Adipose tissue (tissue), 3 donors: ENCODE measurements around the gene TMEM63B. TPM values are rescaled to one million over a fixed set of nuclear protein-coding genes. Genes with fewer than 3 reads are reported as not detected.
"Not testable (repeated sequence)": the region's sequence is repeated elsewhere in the genome, so short reads cannot be mapped to it uniquely, and the experiment has no call there.

Source experiments
- H3K27ac ChIP-seq: one replicate; pipeline ENCODE4 v1.5.1; 2013; ENCODE audit warnings: low read depth, low read length
- WGBS, 3 donors: extraction: QIAGEN DNeasy Blood & Tissue Kit; methylation state at CpG; one replicate each; pipeline ENCODE4 v1.1.7; 2013; 5-methylcytosine and 5-hydroxymethylcytosine counted together
- polyA plus RNA-seq, 3 donors: library from polyadenylated mRNA; stranded (reverse); fragments of 200-250 nt; gene quantifications; one replicate each; pipeline ENCODE4 v1.2.3, GENCODE V29; 2013
- donor health status: healthy with polysubstance abuse.
- donor health status: Bipolar disorder and iron deficiency.
- donor health status: healthy.

The TMEM63B gene
- polyA plus RNA-seq, 3 donors, result 8.6 to 18.8 (median 10.9) TPM

DNA sequence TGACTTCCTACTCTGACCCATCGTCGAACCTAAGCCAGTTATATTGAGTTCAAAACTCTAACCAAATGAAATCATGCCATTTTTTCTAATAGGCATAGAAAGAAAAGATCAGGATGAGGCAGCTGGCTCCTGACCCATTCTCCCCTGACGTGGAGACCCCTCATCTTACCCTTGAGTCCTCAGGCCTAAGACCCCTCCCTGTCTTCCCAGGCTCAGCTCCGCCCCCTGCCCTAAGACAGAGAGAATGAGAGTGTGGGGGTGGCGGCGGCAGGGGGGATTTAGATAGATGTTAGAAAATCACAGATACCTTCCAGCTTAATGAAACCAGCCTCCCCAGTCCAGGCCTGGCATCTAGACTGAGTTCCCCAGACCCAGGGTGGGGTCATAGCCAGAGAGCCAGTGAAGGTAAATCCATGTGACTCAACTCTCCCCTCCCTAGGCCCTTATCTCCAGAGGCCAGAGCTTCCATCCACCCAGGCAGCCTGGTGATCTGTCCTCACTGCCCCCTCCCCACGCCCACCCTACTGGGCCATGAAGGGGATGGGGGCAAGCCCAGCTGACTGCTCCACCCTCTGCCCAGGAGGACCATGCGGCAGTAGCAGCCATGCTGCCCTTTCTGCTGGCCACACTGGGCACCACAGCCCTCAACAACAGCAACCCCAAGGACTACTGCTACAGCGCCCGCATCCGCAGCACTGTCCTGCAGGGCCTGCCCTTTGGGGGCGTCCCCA is 6.8 kb downstream of the TMEM63B start:
- WGBS, 3 donors, result 89 to 91% (median 90%) methylated on average over 12 of the region's 12 CpGs
- no peak overlapping the region for H3K27ac ChIP-seq

DNA sequence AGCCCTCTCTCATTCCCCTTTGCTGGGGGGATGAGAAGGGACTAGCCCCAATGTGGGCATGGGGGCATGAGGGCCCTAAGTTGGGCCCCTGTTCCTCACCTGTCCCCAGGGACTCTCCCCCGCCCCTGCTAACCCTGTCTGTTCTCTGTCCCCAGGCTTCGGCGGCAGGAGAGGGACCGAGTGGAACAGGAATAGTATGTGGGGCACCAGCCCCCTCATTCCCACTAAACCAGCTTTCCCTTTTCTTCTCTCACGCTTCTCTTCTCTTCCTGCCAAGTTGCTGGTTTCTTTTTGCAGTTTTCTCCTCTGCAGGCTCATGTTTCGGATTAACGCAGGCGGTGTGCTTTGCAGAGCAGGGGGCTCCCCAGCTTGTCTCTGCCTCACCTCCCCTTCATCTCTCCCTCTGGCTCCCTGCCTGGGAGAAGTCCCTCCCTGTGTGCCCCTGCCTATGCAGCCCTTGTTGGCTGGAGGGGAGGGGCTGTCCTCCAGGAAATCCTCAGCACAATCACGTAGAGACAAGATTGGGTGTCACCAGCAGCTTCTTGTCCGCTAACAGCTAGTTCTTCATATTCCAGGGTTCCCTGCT is 7.9 kb downstream of the TMEM63B start:
- 84 to 93% (median 86%) methylated on average over 10 of the region's 10 CpGs for WGBS, 3 donors
- H3K27ac ChIP-seq, result no peak overlapping the region

GRCh38 chr6:44135875-44136274 is 8.5 kb downstream of the TMEM63B start:
- H3K27ac ChIP-seq, result no peak overlapping the region
- 89 to 96% (median 92%) methylated on average over 7 of the region's 7 CpGs for WGBS, 3 donors

- WGBS, 3 donors, result 42 to 66% (median 56%) methylated on average over 4 to 6 of the region's 6 CpGs
- H3K27ac ChIP-seq, result no peak overlapping the region
Observed at GRCh38 chr6:44138717-44139350, 11.5 kb downstream of the TMEM63B start.

GRCh38 chr6:44139351-44139743 is 12.0 kb downstream of the TMEM63B start:
- no peak overlapping the region for H3K27ac ChIP-seq
- 80 to 92% (median 85%) methylated on average over 10 of the region's 10 CpGs for WGBS, 3 donors

GRCh38 chr6:44142835-44143234 is 15.5 kb downstream of the TMEM63B start:
- H3K27ac ChIP-seq, result no peak overlapping the region
- WGBS, 3 donors, result 97 to 100% (median 100%) methylated on average over 1 of the region's 1 CpG

- H3K27ac ChIP-seq, result no peak overlapping the region
- 94 to 100% (median 100%) methylated on average over 1 of the region's 1 CpG for WGBS, 3 donors
Observed at GRCh38 chr6:44143731-44144130, 16.4 kb downstream of the TMEM63B start.

DNA sequence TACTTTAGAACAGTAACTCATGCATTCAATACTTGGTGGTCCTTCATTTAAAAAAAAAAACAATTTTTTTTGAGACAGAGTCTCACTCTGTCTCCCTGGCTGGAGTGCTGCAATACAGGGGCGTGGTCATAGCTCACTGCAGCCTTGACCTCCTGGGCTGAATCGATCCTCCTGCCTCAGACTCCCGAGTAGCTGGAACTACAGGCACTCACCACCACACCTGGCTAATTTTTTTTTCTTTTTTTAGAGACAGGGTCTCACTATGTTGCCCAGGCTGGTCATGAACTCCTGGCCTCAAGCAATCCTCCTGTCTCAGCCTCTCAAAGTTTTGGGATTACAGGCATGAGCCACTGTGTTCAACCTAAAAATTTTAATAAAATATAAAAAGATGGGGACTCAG is 17.2 kb downstream of the TMEM63B start:
- WGBS, 3 donors, result 62 to 80% (median 65%) methylated on average over 3 of the region's 3 CpGs
- H3K27ac ChIP-seq, result not testable (repeated sequence)

DNA sequence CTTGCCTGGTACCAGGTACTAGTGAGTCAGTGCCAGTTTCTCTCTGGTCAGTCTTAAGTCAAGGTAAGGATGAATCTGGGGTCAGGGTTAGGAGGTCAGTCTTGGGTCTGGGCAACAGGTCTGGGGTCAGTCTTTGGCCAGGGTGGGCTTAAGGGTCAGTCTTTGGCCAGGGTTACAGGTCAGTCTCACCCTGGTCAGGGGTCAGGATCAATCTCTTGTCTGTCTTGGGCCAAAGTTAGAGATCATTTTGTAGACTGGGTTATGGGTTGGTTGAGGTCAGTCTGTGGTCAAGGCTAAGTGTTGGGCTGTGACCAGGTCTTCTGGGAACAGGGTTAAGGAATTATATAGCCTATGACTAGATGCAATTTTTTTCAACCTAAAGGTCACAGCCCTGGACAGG is 18.5 kb downstream of the TMEM63B start:
- no peak overlapping the region for H3K27ac ChIP-seq

DNA sequence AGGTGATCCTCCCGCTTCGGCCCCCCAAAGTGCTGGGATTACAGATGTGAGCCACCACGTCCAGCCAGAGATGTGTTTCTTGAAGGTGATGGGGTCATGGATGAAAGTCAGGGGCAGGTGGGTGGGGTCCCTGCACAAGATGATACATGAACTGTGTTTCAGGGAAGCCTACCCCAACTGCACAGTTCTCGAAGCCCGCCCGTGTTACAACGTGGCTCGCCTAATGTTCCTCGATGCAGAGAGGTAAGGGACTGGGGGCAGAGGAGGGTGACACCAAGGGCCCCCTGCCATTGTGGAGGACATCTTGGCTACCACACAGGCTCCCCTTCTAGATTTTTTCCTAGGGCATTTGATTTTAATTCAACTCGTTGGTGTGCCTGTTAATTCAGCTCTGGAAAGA is 19.3 kb downstream of the TMEM63B start:
- 91 to 93% (median 93%) methylated on average over 10 of the region's 10 CpGs for WGBS, 3 donors
- no peak overlapping the region for H3K27ac ChIP-seq

DNA sequence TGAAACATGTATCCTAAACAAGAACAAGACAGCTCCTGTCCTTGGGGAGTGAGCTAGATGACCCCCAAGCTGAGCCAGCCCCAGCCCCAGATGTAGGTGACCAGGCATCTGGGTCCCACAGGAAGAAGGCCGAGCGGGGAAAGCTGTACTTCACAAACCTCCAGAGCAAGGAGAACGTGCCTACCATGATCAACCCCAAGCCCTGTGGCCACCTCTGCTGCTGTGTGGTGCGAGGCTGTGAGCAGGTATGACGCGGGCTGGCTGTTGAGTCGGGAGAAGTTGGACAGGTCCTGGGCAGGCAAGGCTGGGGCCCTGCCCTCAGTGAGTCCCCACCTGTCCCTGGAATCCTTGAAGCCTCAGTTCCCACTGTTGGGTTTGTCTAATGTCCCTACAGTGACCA is 19.9 kb downstream of the TMEM63B start:
- no peak overlapping the region for H3K27ac ChIP-seq
- 92 to 95% (median 94%) methylated on average over 7 of the region's 7 CpGs for WGBS, 3 donors

GRCh38 chr6:44148306-44148705 is 21.0 kb downstream of the TMEM63B start:
- no peak overlapping the region for H3K27ac ChIP-seq
- 84 to 91% (median 89%) methylated on average over 9 of the region's 9 CpGs for WGBS, 3 donors

GRCh38 chr6:44149369-44150012 is 22.1 kb downstream of the TMEM63B start:
- WGBS, 3 donors, result 85 to 94% (median 88%) methylated on average over 7 of the region's 7 CpGs
- no peak overlapping the region for H3K27ac ChIP-seq

DNA sequence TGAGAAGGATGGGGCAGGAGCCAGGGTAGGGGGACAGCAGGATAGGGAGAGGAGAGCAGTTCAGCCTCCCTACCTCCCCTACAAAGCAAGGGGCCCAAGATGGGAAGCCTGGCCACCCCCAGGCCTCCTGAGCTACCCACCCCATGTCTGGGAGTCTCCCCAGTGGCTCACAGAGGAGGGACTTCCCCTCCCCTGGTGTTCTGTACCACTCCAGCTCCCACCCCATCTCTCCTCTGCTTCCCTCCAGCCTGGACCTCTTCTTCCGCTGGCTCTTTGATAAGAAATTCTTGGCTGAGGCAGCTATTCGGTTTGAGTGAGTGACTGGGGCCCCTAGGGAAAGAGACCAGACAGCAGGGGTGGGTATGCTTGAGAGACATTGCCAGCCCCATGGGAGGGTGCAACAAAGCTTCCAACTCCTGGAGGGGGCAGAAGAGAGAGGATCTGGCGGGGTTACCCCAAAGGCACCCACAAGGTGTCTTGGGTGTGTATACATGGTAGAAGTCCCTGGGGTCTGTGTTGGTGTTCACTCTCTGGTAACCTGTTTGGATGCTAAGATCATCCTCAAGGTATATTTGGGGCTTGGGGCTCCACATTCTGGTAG is 23.1 kb downstream of the TMEM63B start:
- 66 to 90% (median 82%) methylated on average over 3 of the region's 3 CpGs for WGBS, 3 donors
- no peak overlapping the region for H3K27ac ChIP-seq

DNA sequence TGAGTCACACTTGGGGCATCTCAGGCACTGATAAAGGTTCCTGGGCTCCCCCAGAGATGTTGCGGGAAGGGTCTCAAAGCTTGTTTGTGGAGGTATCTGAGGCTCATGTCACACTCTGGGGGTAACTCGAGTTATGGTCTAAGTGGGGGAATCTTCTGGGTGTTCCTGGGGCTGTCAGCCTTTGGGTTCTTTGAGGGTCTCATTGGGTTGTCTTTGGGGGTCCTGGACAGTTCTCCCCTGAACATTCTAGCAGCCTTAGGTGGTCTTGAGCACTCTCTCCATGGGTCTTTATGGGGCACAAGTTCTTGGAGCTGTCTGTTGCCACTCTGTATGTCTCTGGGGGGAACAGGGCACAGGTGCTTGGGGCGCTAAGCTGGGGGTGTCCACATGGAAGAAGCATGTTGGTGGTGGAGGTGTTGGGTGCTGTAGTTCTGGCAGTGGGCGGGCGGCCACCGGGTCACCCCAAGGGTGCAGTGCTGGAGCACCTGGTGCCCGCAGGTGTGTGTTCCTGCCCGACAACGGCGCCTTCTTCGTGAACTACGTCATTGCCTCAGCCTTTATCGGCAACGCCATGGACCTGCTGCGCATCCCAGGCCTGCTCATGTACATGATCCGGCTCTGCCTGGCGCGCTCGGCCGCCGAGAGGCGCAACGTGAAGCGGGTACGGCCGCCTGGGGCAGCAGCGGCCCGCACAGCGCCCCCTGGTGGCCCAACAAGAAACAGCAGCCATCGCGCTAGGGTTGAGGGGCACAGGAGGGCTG is 24.2 kb downstream of the TMEM63B start:
- WGBS, 3 donors, result 22 to 25% (median 24%) methylated on average over 25 to 31 of the region's 31 CpGs
- H3K27ac ChIP-seq, result no peak overlapping the region

DNA sequence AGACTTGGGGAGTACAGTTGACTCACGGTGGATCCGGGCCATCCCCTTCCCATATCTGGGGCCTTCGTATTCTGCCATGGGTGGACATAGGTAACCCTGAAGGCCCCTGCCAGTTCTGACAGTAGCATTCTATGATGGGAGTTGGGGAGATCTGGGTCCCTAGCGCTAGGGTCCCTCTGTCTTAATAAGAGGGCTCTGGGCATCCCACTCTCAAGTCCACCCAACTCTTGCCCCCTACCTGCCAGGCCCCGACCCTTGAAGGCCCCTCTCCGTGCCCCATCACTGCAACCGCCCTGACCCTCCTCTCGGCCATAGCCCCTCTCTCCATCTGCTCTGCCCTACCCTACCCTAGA is 24.7 kb downstream of the TMEM63B start:
- no peak overlapping the region for H3K27ac ChIP-seq
- 49 to 54% (median 53%) methylated on average over 8 of the region's 8 CpGs for WGBS, 3 donors

- H3K27ac ChIP-seq, result no peak overlapping the region
- WGBS, 3 donors, result 88 to 94% (median 92%) methylated on average over 19 of the region's 19 CpGs
Observed at GRCh38 chr6:44152533-44152932, 25.2 kb downstream of the TMEM63B start.

GRCh38 chr6:44154067-44154466 is 26.7 kb downstream of the TMEM63B start:
- H3K27ac ChIP-seq, result no peak overlapping the region
- 88 to 97% (median 92%) methylated on average over 12 of the region's 12 CpGs for WGBS, 3 donors
